Endothelial cell of umbilical vein (primary cell): Measurements from ENCODE around the gene PRSS36. TPM values are rescaled to one million over a fixed set of nuclear protein-coding genes. Genes with fewer than 3 reads are reported as not detected.
A peak's percentile ranks its signal among the peaks of the same experiment; 100 is the strongest.
"Not testable (repeated sequence)": the region's sequence is repeated elsewhere in the genome, so short reads cannot be mapped to it uniquely, and the experiment has no call there.

ENCODE experiments used
- BruUV-seq: library from RNA; stranded (reverse); fragments of 400-500 nt; replicated peaks from 2 replicates; lab custom pipeline; 2021; lab: Mats Ljungman, UMichigan
- CTCF ChIA-PET: fragments of 300-600, 350-600 bp; sonication (Branson Sonifier 250); formaldehyde crosslinking; loops from one replicate; lab custom pipeline; 2021; ENCODE audit warnings: antibody characterized with exemption, inconsistent platforms; lab: Charles Lee
- POLR2A ChIA-PET: fragments of 300-600, 350-600 bp; sonication (Branson Sonifier 250); formaldehyde crosslinking; loops from one replicate; lab custom pipeline; 2021; ENCODE audit warnings: antibody characterized with exemption, inconsistent platforms; lab: Charles Lee
- DNase-seq: peaks from one replicate; pipeline ENCODE4 v3.0.0-alpha.2; 2011; ENCODE audit warnings: low read depth, low spot score
- FAIRE-seq: peaks from 2 replicates; lab custom pipeline; 2011; peaks lifted over from hg19 to GRCh38; lab: Jason Lieb, UNC
- H2AFZ ChIP-seq: 2 replicates; pipeline ENCODE4 v1.6.0; 2012; ENCODE audit warnings: low read depth, low read length, control low read depth, inconsistent platforms
- H3K27ac ChIP-seq: 2 replicates; pipeline ENCODE4 v1.5.1; 2011; ENCODE audit warnings: low read depth, mild to moderate bottlenecking, control low read depth, low read length, moderate library complexity; ENCODE audit not compliant: insufficient read depth
- H3K27me3 ChIP-seq, 2 experiments: 2 replicates each; pipeline versions ENCODE4 v1.6.0 to v1.6.1; 2011; ENCODE audit warnings: low read length in 2 of 2, mixed read lengths in 1 of 2; ENCODE audit not compliant: control insufficient read depth in 2 of 2, insufficient read depth in 2 of 2
- H3K36me3 ChIP-seq, 2 experiments: 2 replicates in 1 of 2; 3 replicates in 1 of 2; pipeline ENCODE4 v1.5.1; 2011; ENCODE audit warnings: low read length in 2 of 2, mild to moderate bottlenecking in 1 of 2, moderate library complexity in 1 of 2; ENCODE audit not compliant: control insufficient read depth in 2 of 2, insufficient read depth in 2 of 2; ENCODE audit errors: extremely low read depth in 1 of 2
- H3K4me1 ChIP-seq: 3 replicates; pipeline ENCODE4 v1.5.1; 2011; ENCODE audit warnings: mild to moderate bottlenecking, low read length; ENCODE audit not compliant: control insufficient read depth, insufficient read depth; ENCODE audit errors: extremely low read depth
- H3K4me2 ChIP-seq: 2 replicates; pipeline ENCODE4 v1.6.1; 2011; ENCODE audit warnings: low read length, control low read depth, mixed read lengths; ENCODE audit not compliant: insufficient read depth
- H3K4me3 ChIP-seq, 3 experiments: fragments of 200-600 bp in 1 of 3; sonication (generic), shearing (Covaris generic) in 1 of 3; replicated peaks in 1 of 3; 2 replicates each; pipeline ENCODE4 v1.5.1; 2011 to 2016; ENCODE audit warnings: control low read depth in 3 of 3, low read length in 3 of 3, mild to moderate bottlenecking in 2 of 3, inconsistent platforms in 1 of 3, low read depth in 1 of 3, moderate library complexity in 1 of 3; ENCODE audit not compliant: insufficient read depth in 1 of 3
- H3K79me2 ChIP-seq: 2 replicates; pipeline ENCODE4 v1.6.0; 2012; ENCODE audit warnings: low read length, inconsistent platforms; ENCODE audit not compliant: control insufficient read depth, insufficient read depth
- H3K9ac ChIP-seq: replicated peaks from 2 replicates; pipeline ENCODE3; 2011; ENCODE audit warnings: low read length, control low read depth; ENCODE audit not compliant: insufficient read depth; ENCODE audit errors: extremely low read depth
- H3K9me1 ChIP-seq: replicated peaks from 3 replicates; pipeline ENCODE4 v1.6.0; 2011; ENCODE audit warnings: mild to moderate bottlenecking, low read length; ENCODE audit not compliant: control insufficient read depth, insufficient read depth; ENCODE audit errors: extremely low read depth
- H3K9me3 ChIP-seq: replicated peaks from 2 replicates; pipeline ENCODE4 v1.5.1; 2012; ENCODE audit warnings: low read length, inconsistent platforms; ENCODE audit not compliant: control insufficient read depth, insufficient read depth
- H4K20me1 ChIP-seq: replicated peaks from 2 replicates; pipeline ENCODE3; 2011; ENCODE audit warnings: mild to moderate bottlenecking, low read length; ENCODE audit not compliant: control insufficient read depth, insufficient read depth; ENCODE audit errors: extremely low read depth
- POLR2A ChIP-seq: IDR thresholded peaks from 2 replicates; pipeline ENCODE4 v1.6.1; 2012; ENCODE audit warnings: low read depth, mild to moderate bottlenecking, control low read depth, low read length
- dilution Hi-C: fragments of 300-500 bp; cut with MboI; formaldehyde crosslinking; loops from one replicate; pipeline ENCODE4 v1.15.0; 2019; ENCODE audit warnings: low sequenced_read_pairs; ENCODE audit not compliant: extremely low pct_ligation_motif_present
- intact Hi-C: fragments of 100-400 bp; cut with micrococcal nuclease; formaldehyde crosslinking; loops from one replicate; pipeline ENCODE4 v1.10.0; 2022
- polyA plus RNA-seq, 4 experiments: library from polyadenylated mRNA; depleted of rRNA in 3 of 4; stranded (reverse) in 3 of 4; unstranded in 1 of 4; fragments of >200 nt; gene quantifications; 2 replicates each; pipeline versions ENCODE4 v1.2.1 to v1.2.3, GENCODE V29; 2011 to 2012; ENCODE audit warnings: missing spikeins in 1 of 4
- total RNA-seq: library from RNA; stranded (reverse); gene quantifications from 2 replicates; pipeline ENCODE4 v1.2.3, GENCODE V29; 2021
- TF ChIP-seq, protein P1 (sequence below), 2 donors: IDR thresholded peaks; 1 replicate in 1 of 2; 2 replicates in 1 of 2; pipeline ENCODE4 v1.5.1; 2011; ENCODE audit warnings: low read length in 2 of 2, mild to moderate bottlenecking in 2 of 2, moderate library complexity in 2 of 2, control low read depth in 1 of 2, inconsistent platforms in 1 of 2, low read depth in 1 of 2; ENCODE audit not compliant: insufficient read depth in 1 of 2; ENCODE audit errors: extremely low read depth in 1 of 2

The PRSS36 gene
- total and polyA plus RNA-seq, 2 donors (not counting 3 experiments of a cell fraction or from before 2014, with no cell fraction given), result 0.57 TPM; not detected in 1

DNA sequence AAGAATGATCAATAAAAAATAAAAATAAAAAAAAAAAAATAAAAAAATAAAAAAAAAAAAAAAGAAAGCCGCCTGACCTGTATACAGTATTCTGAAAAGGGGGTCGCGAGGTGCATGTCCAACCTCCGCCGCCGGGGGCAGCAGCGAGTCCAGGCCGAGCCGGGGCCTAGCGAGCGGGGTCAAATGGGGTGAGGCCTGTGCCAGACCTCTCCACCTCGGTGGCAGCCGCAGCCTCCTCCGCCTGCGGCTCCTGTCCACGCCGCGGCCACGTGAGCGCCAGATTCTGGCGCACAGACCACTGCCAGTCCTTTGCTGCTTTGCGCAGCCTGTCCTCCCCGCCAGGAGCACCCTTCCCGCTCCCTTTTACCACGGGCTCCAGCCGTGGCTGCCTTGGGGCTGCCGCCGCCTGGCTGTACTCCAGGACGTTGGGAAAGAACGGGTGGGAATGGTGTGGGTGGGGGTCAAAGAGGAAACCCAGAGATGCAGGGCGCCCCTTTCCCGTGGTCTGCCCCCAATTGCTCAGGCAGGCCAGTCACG is 44.1 kb downstream of the PRSS36 start:
- no peaks in the 10 kb centered on the region for H3K27me3 ChIP-seq
- POLR2A ChIA-PET, result no interaction called here

DNA sequence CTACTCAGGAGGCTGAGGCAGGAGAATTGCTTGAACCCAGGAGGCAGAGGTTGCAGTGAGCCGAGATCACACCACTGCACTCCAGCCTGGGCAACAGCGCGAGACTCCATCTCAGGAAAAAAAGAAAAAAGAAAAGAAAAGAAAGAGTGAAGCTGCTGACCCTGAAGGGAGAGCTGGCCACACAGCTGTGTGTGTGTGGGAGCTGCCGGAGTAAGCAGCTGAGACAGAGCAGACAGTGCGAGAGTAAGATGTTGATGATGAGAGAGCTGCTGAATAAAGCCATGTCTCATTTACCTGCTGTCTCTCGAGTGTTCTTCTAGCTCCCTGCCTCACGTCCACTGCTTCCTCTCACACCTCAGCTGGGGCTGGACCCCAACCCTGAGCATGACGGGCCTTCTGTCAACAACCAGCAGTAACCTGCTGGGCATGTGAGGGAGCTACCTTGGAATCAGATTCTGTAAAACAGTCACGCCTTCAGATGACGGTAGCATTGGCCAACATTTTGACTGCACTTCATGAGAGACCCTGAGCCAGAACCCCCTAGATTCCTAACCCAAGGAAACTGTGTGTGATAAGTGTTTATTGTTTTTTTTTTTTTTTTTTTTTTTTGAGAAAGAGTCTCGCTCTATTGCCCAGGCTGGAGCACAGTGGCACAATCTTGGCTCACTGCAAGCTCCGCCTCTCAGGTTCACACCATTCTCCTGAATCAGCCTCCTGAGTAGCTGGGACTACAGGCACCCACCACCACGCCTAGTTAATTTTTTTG is 48.8 kb downstream of the PRSS36 start:
- H3K27me3 ChIP-seq, dilution Hi-C loops, H3K9ac ChIP-seq, H3K4me3 ChIP-seq, H3K36me3 ChIP-seq, H3K27ac ChIP-seq, H2AFZ ChIP-seq, H3K9me3 ChIP-seq, DNase-seq, POLR2A ChIA-PET, H3K4me1 ChIP-seq, H3K79me2 ChIP-seq, BruUV-seq, intact Hi-C loops, FAIRE-seq, H4K20me1 ChIP-seq, H3K9me1 ChIP-seq, H3K4me2 ChIP-seq: not testable (repeated sequence)
- CTCF ChIA-PET, result interaction anchor here (0.9 to 3.8 kb wide), 6 partner anchors 17 to 117 kb away, joined by 3 to 17 read pairs (median 4); partner anchors contain the start of genes HSD3B7 and KAT8

More for the DNA sequence above, 44.1 kb downstream of the PRSS36 start:
- TF ChIP-seq POLR2A, result no peak
- TF ChIP-seq, protein P1, sequence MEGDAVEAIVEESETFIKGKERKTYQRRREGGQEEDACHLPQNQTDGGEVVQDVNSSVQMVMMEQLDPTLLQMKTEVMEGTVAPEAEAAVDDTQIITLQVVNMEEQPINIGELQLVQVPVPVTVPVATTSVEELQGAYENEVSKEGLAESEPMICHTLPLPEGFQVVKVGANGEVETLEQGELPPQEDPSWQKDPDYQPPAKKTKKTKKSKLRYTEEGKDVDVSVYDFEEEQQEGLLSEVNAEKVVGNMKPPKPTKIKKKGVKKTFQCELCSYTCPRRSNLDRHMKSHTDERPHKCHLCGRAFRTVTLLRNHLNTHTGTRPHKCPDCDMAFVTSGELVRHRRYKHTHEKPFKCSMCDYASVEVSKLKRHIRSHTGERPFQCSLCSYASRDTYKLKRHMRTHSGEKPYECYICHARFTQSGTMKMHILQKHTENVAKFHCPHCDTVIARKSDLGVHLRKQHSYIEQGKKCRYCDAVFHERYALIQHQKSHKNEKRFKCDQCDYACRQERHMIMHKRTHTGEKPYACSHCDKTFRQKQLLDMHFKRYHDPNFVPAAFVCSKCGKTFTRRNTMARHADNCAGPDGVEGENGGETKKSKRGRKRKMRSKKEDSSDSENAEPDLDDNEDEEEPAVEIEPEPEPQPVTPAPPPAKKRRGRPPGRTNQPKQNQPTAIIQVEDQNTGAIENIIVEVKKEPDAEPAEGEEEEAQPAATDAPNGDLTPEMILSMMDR (IDR thresholded peaks at IDR 0.05; ENCODE audit: extremely low read depth in 1 of 2, insufficient read depth in 1 of 2, low read depth in 1 of 2, low read length in 2 of 2), result peak; percentile 70 to 87
- intact Hi-C loops (loop anchor here (5.0 kb wide), 1 partner anchor 37 kb away; no protein-coding TSS in a partner anchor), dilution Hi-C loops (no loop called here)
- Histone ChIP-seq H3K4me2 (no peak overlapping the region), H3K36me3 (peaks cover 4 to 13% of the 10 kb centered on the region in 2 experiments), H3K9me3 (no peaks in the 10 kb centered on the region), H2AFZ (peak overlapping the region; percentile 91), H3K9me1 (no peaks in the 10 kb centered on the region), H3K27ac (no peak overlapping the region), H3K4me1 (peaks cover 12% of the 10 kb centered on the region), H3K79me2 (peaks cover 11% of the 10 kb centered on the region), H3K9ac (no peak overlapping the region), H4K20me1 (no peaks in the 10 kb centered on the region), H3K4me3 (no peak overlapping the region)
- DNase-seq (peak; percentile 63), FAIRE-seq (peak; percentile 54)
- no TSS peak for BruUV-seq
- CTCF ChIA-PET, result no interaction called here
